GM12878 (cell line): ENCODE data around the gene ABHD2. TPM values are rescaled to one million over a fixed set of nuclear protein-coding genes. Genes with fewer than 3 reads are reported as not detected.

ENCODE experiments used
- ATAC-seq: fragments of 200-7000 bp; cut with Tn5 transposase; 3 replicates; pipeline ENCODE4 v1.9.1; 2020; ENCODE audit warnings: mild to moderate bottlenecking, moderate library complexity
- BruUV-seq: library from RNA; stranded (reverse); fragments of 400-500 nt; replicated peaks from 2 replicates; lab custom pipeline; 2021; lab: Mats Ljungman, UMichigan
- CTCF ChIA-PET: fragments of 300-600 bp; sonication (Branson Sonifier 250); formaldehyde crosslinking; extraction: SDS; loops from one replicate; lab custom pipeline; 2021; ENCODE audit warnings: inconsistent platforms; lab: Yijun Ruan, JAX
- POLR2A ChIA-PET: fragments of 350-600 bp; formaldehyde crosslinking; extraction: SDS; loops from one replicate; lab custom pipeline; 2021; ENCODE audit warnings: inconsistent platforms; lab: Charles Lee
- RAD21 ChIA-PET: fragments of 300-600 bp; sonication (Branson Sonifier 250); formaldehyde crosslinking; loops from one replicate; lab custom pipeline; 2023; ENCODE audit warnings: antibody characterized with exemption; ENCODE audit not compliant: unreplicated experiment; lab: Charles Lee
- SMC1A ChIA-PET: fragments of 300-600 bp; sonication (Branson Sonifier 250); formaldehyde crosslinking; loops from one replicate; lab custom pipeline; 2023; ENCODE audit not compliant: unreplicated experiment, uncharacterized antibody; lab: Charles Lee
- DNase-seq: peaks from one replicate; pipeline ENCODE4 v3.0.0-alpha.2; 2011; ENCODE audit warnings: low read depth, low spot score
- FAIRE-seq: peaks from 3 replicates; lab custom pipeline; 2011; peaks lifted over from hg19 to GRCh38; lab: Jason Lieb, UNC
- H2AFZ ChIP-seq: 2 replicates; pipeline ENCODE4 v1.6.0; 2011; ENCODE audit warnings: low read depth, low read length, control low read depth; ENCODE audit not compliant: control insufficient read depth
- H3K27ac ChIP-seq: 2 replicates; pipeline ENCODE4 v1.5.1; 2011; ENCODE audit warnings: control low read depth; ENCODE audit not compliant: control insufficient read depth, insufficient read depth
- H3K27me3 ChIP-seq, 2 experiments: replicated peaks in 1 of 2; 2 replicates each; pipeline versions ENCODE4 v1.6.0 to v1.6.1; 2011; ENCODE audit warnings: low read length in 1 of 2; ENCODE audit not compliant: control insufficient read depth in 2 of 2, insufficient read depth in 2 of 2
- H3K36me3 ChIP-seq, 2 experiments: 2 replicates each; pipeline ENCODE4 v1.5.1; 2011; ENCODE audit warnings: low read length in 1 of 2; ENCODE audit not compliant: control insufficient read depth in 2 of 2, insufficient read depth in 2 of 2
- H3K4me1 ChIP-seq: 2 replicates; pipeline ENCODE4 v1.6.1; 2011; ENCODE audit warnings: mild to moderate bottlenecking, low read length, moderate library complexity, mixed read lengths; ENCODE audit not compliant: control insufficient read depth, insufficient read depth
- H3K4me2 ChIP-seq: 2 replicates; pipeline ENCODE4 v1.6.0; 2011; ENCODE audit warnings: control low read depth; ENCODE audit not compliant: control insufficient read depth, insufficient read depth
- H3K4me3 ChIP-seq: fragments of 200-600 bp; sonication (generic); 2 replicates; pipeline ENCODE4 v1.5.1; 2016
- H3K79me2 ChIP-seq: 2 replicates; pipeline ENCODE4 v1.6.0; 2011; ENCODE audit warnings: low read length; ENCODE audit not compliant: control insufficient read depth, insufficient read depth
- H3K9ac ChIP-seq: 2 replicates; pipeline ENCODE4 v1.8.0; 2011; ENCODE audit warnings: low read length, control low read depth, mixed read lengths; ENCODE audit not compliant: control insufficient read depth, insufficient read depth
- H3K9me3 ChIP-seq: replicated peaks from 3 replicates; pipeline ENCODE4 v1.5.1; 2011; ENCODE audit warnings: mild to moderate bottlenecking, low read length; ENCODE audit not compliant: control insufficient read depth, insufficient read depth
- H4K20me1 ChIP-seq: 2 replicates; pipeline ENCODE4 v1.6.0; 2011; ENCODE audit not compliant: control insufficient read depth, insufficient read depth
- CBX3 ChIP-seq: fragments of 200-600 bp; sonication (generic); IDR thresholded peaks from 2 replicates; pipeline ENCODE4 v1.6.1; 2016; ENCODE audit warnings: low read depth, borderline replicate concordance
- DPF2 ChIP-seq: fragments of 450-650 bp; IDR thresholded peaks from 2 replicates; pipeline ENCODE4 v1.6.1; 2017; ENCODE audit warnings: mild to moderate bottlenecking
- ESRRA ChIP-seq: IDR thresholded peaks from 2 replicates; pipeline ENCODE4 v1.6.1; 2012; ENCODE audit warnings: mild to moderate bottlenecking, low read length, improper control_type of control experiment
- IKZF2 ChIP-seq, 2 experiments: fragments of 450-650 bp; IDR thresholded peaks; 2 replicates each; pipeline ENCODE4 v1.6.1; 2017; ENCODE audit warnings: mild to moderate bottlenecking in 2 of 2, moderate library complexity in 2 of 2
- NR2C2 ChIP-seq: IDR thresholded peaks from 2 replicates; pipeline ENCODE4 v1.6.1; 2011; ENCODE audit warnings: borderline replicate concordance, low read depth; ENCODE audit not compliant: control insufficient read depth, insufficient read length
- RELA ChIP-seq: fragments of 450-650 bp; IDR thresholded peaks from 2 replicates; pipeline ENCODE4 v1.8.0; 2014; ENCODE audit warnings: borderline replicate concordance; ENCODE audit not compliant: partially characterized antibody
- SIN3A ChIP-seq: IDR thresholded peaks from 2 replicates; pipeline ENCODE4 v1.6.1; 2012; ENCODE audit warnings: low read depth, low read length, improper control_type of control experiment
- SPI1 ChIP-seq: IDR thresholded peaks from 2 replicates; pipeline ENCODE4 v1.6.1; 2011; ENCODE audit warnings: low read depth, mild to moderate bottlenecking, low read length, moderate library complexity, borderline replicate concordance; ENCODE audit not compliant: insufficient read depth
- SREBF1 ChIP-seq: IDR thresholded peaks from 2 replicates; pipeline ENCODE4 v1.6.1; 2012; ENCODE audit warnings: mild to moderate bottlenecking, low read length
- SREBF2 ChIP-seq: IDR thresholded peaks from 2 replicates; pipeline ENCODE4 v1.6.1; 2012; ENCODE audit warnings: mild to moderate bottlenecking, low read length
- SRF ChIP-seq, 2 experiments: IDR thresholded peaks; 2 replicates each; pipeline ENCODE4 v1.6.1; 2011; ENCODE audit warnings: low read depth in 2 of 2, low read length in 2 of 2, mild to moderate bottlenecking in 1 of 2, moderate library complexity in 1 of 2
- STAT1 ChIP-seq: fragments of 450-650 bp; conservative IDR thresholded peaks from 2 replicates; pipeline ENCODE4 v1.6.1; 2014; ENCODE audit warnings: antibody characterized with exemption, mild to moderate bottlenecking
- TARDBP ChIP-seq: IDR thresholded peaks from 2 replicates; pipeline ENCODE4 v1.6.1; 2016; ENCODE audit warnings: borderline replicate concordance
- ZNF217 ChIP-seq: fragments of 450-650 bp; IDR thresholded peaks from 2 replicates; pipeline ENCODE4 v1.6.1; 2017; ENCODE audit warnings: antibody characterized with exemption, mild to moderate bottlenecking
- ZNF622 ChIP-seq: fragments of 450-650 bp; IDR thresholded peaks from 2 replicates; pipeline ENCODE4 v1.6.1; 2017; ENCODE audit warnings: mild to moderate bottlenecking, inconsistent platforms
- WGBS: methylation state at CpG from one replicate; pipeline ENCODE4 v1.1.6; 2016; ENCODE audit warnings: low lambda C conversion rate; ENCODE audit not compliant: insufficient replicate concordance, insufficient coverage; ENCODE audit errors: missing lambda C conversion rate; 5-methylcytosine and 5-hydroxymethylcytosine counted together
- in situ Hi-C: fragments of 300-500 bp; cut with MboI; formaldehyde crosslinking; loops from 9 replicates; pipeline ENCODE4 v1.14.3; 2018; ENCODE audit warnings: mixed read lengths
- intact Hi-C: fragments of 100-400 bp; cut with micrococcal nuclease; formaldehyde crosslinking; loops from one replicate; pipeline ENCODE4 v1.14.2; 2022; ENCODE audit not compliant: unreplicated experiment
- polyA plus RNA-seq, 11 experiments: library from polyadenylated mRNA; depleted of rRNA in 4 of 11; unstranded in 6 of 11; stranded (reverse) in 5 of 11; fragments of >200 nt; fragmentation: Nextera tagmentation in 4 of 11; fragmentation: Illumina TruSeq in 1 of 11; extraction: Ambion mirVana in 4 of 11; extraction: Trizol in 1 of 11; gene quantifications; 1 replicate in 1 of 11; 2 replicates in 10 of 11; pipeline versions ENCODE4 v1.2.1 to v1.2.3, GENCODE V29; 2011 to 2016; ENCODE audit warnings: inconsistent platforms in 2 of 11, missing spikeins in 2 of 11, low read depth in 1 of 11
- total RNA-seq, 4 experiments: library from RNA; depleted of rRNA in 3 of 4; stranded (reverse); fragments of >200 nt in 3 of 4; fragmentation: Illumina TruSeq in 1 of 4; extraction: Trizol in 1 of 4; gene quantifications; 2 replicates each; pipeline versions ENCODE4 v1.2.1 to v1.2.3, GENCODE V29; 2013 to 2021
- TF ChIP-seq, protein P1 (sequence below): IDR thresholded peaks from 2 replicates; pipeline ENCODE4 v1.6.1; 2012; ENCODE audit warnings: low read depth, low read length, improper control_type of control experiment
- TF ChIP-seq, protein P2 (sequence below): fragments of 450-650 bp; IDR thresholded peaks from 2 replicates; pipeline ENCODE4 v1.6.1; 2017; ENCODE audit warnings: mild to moderate bottlenecking, low read depth, inconsistent platforms; ENCODE audit not compliant: poor library complexity, severe bottlenecking

The ABHD2 gene
- total and polyA plus RNA-seq, 10 of the 15 experiments (the other 5 are each of a cell fraction or from before 2014, with no cell fraction given): 1.2 to 33.6 (median 20.4) TPM

DNA sequence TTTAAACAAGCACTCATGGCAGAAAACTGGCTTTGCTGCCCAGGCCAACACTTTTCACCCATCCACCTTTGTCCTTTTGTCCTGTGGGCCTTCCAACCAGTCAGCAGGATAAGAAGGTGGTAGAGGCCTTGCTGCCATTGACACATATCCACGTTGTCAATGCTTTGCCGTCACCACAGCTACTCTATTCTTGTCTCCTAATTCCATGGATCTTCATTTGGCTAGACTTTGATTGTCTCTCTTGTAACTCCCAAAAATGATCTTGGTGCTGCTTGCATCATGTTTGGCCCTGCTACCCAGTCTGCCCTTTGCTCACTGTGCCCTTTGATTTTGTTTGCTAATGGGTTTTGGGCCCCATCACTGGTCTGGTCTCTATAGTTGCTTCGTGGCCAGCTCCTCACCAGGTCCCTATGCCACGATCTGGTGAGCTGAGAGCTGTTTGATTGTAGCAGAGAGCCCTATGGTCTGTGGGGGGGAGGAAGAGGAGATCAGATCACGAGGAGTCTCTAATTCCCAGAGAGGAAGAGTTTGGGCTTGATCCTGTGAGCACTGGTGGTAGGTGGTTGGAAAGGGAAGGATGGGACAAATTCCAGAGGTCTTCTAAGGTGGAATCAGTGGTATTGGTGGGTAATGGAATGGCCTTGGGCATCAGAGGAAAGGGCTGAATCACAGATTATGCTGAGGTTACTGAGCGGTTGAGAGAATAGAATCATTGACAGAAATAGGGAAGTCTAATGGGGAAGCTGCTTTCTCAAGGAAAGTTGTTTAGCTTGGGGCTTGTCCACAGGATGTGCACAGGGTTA is 40.3 kb downstream of the ABHD2 start:
- H3K9me3 ChIP-seq: no peaks in the 10 kb centered on the region
- no peaks in the 10 kb centered on the region for H4K20me1 ChIP-seq
- H3K27me3 ChIP-seq: no peaks in the 10 kb centered on the region
- H3K4me1 ChIP-seq: no peaks in the 10 kb centered on the region
- POLR2A ChIA-PET: interaction anchor here (0.9 to 3.7 kb wide), 5 partner anchors 16 to 71 kb away, joined by 4 to 15 read pairs (median 4); no protein-coding TSS in a partner anchor
- CTCF ChIA-PET: interaction anchor here (0.6 to 8.4 kb wide), 27 partner anchors 10 to 504 kb away, joined by 3 to 225 read pairs (median 11); partner anchors contain the start of gene ABHD2
- RAD21 ChIA-PET: interaction anchor here (0.6 to 5.8 kb wide), 13 partner anchors 11 to 224 kb away, joined by 3 to 105 read pairs (median 5); partner anchors contain the start of gene ABHD2
- peak; percentile 38; the same call in 2 of the 3 replicates for ATAC-seq
- intact Hi-C loops: loop anchor here (1.0 kb wide), 2 partner anchors 71 to 234 kb away; no protein-coding TSS in a partner anchor
- no peak overlapping the region for H3K27ac ChIP-seq
- in situ Hi-C loops: loop anchor here (5.0 kb wide), 1 partner anchor 71 kb away; no protein-coding TSS in a partner anchor
- no peaks in the 10 kb centered on the region for H3K79me2 ChIP-seq
- WGBS: 76% methylated on average over 6 of the region's 6 CpGs
- no peak for DNase-seq
- SMC1A ChIA-PET: interaction anchor here (0.8 to 10.2 kb wide), 15 partner anchors 16 to 95 kb away, joined by 3 to 134 read pairs (median 9); partner anchors contain the start of gene ABHD2
- BruUV-seq: no TSS peak
- peaks cover 1 to 6% of the 10 kb centered on the region in 2 experiments; a peak in 3 of 4 replicates for H3K36me3 ChIP-seq
- no peak overlapping the region for H2AFZ ChIP-seq
- FAIRE-seq: no peak
- TF ChIP-seq SRF (IDR thresholded peaks at IDR 0.05; ENCODE audit: low read depth in 2 of 2, low read length in 2 of 2) (no peak), ZNF217 (no peak), SREBF2 (no peak), TARDBP (no peak), NR2C2 (no peak), DPF2 (no peak), ESRRA (no peak), STAT1 (no peak), SIN3A (no peak), RELA (no peak), SPI1 (peak; percentile 30; the same call in 1 of the 2 replicates), ZNF622 (no peak), IKZF2 (IDR thresholded peaks at IDR 0.05) (peak in 1 of 2 experiments; percentile 16; a peak in 2 of 4 replicates), SREBF1 (no peak), CBX3 (no peak)
- TF ChIP-seq, protein P1, sequence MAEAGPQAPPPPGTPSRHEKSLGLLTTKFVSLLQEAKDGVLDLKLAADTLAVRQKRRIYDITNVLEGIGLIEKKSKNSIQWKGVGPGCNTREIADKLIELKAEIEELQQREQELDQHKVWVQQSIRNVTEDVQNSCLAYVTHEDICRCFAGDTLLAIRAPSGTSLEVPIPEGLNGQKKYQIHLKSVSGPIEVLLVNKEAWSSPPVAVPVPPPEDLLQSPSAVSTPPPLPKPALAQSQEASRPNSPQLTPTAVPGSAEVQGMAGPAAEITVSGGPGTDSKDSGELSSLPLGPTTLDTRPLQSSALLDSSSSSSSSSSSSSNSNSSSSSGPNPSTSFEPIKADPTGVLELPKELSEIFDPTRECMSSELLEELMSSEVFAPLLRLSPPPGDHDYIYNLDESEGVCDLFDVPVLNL: no peak
- TF ChIP-seq, protein P2, sequence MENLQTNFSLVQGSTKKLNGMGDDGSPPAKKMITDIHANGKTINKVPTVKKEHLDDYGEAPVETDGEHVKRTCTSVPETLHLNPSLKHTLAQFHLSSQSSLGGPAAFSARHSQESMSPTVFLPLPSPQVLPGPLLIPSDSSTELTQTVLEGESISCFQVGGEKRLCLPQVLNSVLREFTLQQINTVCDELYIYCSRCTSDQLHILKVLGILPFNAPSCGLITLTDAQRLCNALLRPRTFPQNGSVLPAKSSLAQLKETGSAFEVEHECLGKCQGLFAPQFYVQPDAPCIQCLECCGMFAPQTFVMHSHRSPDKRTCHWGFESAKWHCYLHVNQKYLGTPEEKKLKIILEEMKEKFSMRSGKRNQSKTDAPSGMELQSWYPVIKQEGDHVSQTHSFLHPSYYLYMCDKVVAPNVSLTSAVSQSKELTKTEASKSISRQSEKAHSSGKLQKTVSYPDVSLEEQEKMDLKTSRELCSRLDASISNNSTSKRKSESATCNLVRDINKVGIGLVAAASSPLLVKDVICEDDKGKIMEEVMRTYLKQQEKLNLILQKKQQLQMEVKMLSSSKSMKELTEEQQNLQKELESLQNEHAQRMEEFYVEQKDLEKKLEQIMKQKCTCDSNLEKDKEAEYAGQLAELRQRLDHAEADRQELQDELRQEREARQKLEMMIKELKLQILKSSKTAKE: no peak
- H3K4me2 ChIP-seq: no peak overlapping the region
- no peak overlapping the region for H3K9ac ChIP-seq
- no peak overlapping the region for H3K4me3 ChIP-seq
